CD4-positive, alpha-beta T cell treated with Interleukin-17A for 4 hours (primary cell): ENCODE measurements around the gene EFR3B.

Experiments
- DNase-seq: peaks from one replicate; pipeline ENCODE4 v3.0.0-alpha.2; 2020; ENCODE audit warnings: mixed read lengths

The EFR3B gene

GRCh38 chr2:25035537-25036220, 6.2 kb upstream of the EFR3B start:
- DNase-seq, result no peak

DNA sequence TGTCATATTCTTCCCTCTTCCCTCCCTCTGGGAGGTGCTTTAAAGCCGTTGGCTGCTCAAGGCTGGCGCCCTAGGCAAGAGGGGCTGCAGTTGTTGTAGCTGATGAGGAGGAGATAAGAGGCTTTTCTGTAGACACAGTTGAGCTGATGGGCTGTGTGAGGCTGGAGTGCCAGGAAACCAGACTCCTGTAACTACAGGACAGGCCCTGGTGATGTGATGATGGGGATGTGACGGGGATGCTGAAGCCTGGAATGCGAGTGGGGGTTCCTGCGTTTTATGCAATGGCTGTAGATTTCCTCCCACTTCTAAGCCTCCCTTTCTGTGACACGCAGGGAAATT, 5.7 kb upstream of the EFR3B start:
- DNase-seq, result no peak

DNA sequence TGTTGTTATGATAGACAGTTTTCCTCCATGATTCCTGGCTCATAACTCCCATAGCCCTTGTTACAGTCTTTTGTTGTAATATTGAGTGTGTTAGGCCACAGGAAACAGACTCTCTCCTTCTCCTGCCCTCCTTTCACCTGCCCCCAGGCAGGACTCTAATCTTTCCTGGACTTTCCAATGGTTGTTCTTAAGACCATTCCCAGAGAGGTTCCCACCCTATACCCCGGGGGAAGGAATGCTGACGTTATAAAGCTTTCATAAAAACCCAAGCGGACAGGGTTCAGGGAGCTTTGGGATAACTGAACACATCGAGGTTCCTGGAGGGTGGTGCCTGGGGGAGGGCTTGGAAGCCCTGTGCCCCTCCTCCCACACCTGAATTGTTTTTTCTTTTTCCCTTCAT, 2.8 kb upstream of the EFR3B start:
- DNase-seq, result no peak

DNA sequence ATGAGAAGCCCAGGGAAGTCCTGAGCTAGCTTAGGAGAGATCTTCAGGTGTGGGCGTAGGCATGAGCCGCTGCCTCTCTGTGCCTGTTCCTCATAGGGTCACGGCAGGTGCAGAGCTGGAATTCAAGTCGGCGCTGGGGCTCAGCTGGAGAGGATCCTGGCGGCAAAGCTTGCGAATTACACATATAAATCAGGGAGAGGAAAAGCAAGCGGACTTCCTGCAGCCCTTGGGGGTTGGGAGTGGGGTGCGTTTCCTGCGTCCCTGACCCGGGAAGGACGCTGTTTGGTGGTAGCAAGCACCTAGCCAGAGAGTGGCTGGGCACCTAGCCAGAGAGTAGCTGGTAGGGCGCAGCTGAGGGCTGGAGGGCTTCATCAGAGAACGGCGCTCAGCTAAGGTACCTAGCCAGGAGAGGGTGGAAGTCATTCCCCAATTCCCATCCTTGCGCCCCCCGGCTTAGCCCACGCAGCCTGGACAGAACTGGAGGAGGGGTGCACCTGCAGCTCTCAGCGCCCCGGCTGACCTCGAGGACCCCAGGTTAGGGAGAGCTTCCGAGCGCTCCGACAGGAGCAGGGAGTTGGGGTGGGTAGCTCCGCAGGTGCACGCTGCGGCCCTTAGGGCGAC, 459 bp upstream of the EFR3B start:
- peak; percentile 45 for DNase-seq

DNA sequence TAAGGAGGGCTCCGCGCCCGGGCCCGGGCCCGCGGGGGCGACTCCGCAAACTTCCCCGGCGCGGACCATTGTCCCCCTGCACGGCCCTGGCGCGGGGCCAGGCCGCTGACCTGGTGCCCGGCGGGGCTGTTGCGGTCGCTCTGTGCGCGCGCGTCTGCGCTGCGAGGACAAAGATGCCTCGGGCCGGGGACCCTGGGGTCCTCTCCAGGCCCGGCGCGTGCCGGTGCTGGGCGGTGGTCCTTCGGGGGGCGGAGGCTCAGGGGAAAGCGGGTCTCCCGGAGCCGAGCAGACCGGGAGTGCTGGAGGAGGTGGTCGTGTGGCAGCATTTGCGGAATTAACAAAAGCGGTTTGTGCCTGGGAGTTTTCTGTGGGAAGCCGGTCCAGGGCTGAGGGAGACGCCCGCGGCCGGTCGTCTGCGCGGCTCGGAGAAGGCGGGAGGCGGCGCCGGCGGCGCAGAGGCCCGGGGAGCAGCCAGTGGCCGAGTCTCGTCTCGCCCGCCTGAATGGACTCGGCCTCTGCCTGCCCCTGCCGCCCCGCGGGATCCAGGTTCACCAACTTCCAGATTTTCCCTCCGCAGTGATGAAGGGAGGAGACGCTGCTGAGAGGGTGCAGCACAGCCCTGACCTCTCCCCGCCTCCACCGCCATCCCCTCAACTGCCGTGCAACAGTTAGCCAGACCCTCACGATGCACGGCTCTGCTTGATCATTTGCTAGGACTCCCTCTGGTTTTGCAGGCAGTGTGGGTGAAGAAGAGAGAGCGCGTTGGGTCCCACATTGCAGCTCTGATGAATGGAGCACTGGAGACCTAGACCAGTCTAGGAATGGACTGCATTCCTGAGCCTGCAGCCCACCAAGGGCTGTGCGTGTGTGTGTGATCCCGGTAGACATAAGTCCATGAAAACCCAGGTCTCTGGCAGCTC, 705 bp downstream of the EFR3B start:
- DNase-seq, result peak; percentile 15

GRCh38 chr2:25043241-25043867, 1.5 kb downstream of the EFR3B start:
- DNase-seq, result peak; percentile 54

- no peak for DNase-seq
Observed at GRCh38 chr2:25044011-25044410, 2.1 kb downstream of the EFR3B start.

GRCh38 chr2:25044990-25045389, 3.1 kb downstream of the EFR3B start:
- no peak for DNase-seq

GRCh38 chr2:25049422-25049821, 7.5 kb downstream of the EFR3B start:
- no peak for DNase-seq

- DNase-seq, result no peak
Observed at GRCh38 chr2:25050128-25050527, 8.3 kb downstream of the EFR3B start.

- DNase-seq, result no peak
Observed at GRCh38 chr2:25053041-25053440, 11.2 kb downstream of the EFR3B start.

- no peak for DNase-seq
Observed at GRCh38 chr2:25054720-25055119, 12.8 kb downstream of the EFR3B start.

DNA sequence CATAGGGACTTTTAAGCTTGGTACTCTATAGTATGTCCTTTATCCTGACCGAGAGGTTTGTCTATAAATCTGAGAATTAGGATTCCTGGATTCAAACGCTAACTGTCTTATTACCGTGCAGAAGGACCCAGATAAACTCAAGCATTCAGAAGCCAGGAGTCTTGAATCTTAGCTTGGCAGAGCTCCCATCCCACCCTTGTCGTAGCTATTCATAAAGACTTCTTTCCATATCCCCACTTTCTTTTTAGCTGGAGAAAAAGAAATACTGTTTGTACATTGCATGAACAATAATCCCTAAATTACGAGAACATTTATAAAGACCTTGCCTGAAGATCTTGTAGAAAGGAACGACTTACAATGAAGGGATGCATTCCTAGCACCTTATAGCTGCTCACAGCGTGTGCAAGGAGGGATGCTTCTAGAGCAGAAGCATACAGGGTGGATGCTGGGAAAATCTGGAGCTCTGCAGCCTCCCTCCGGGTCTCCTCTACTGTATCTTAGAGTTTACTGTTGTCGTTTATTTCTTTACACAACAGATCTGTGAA, 13.6 kb downstream of the EFR3B start:
- no peak for DNase-seq

DNA sequence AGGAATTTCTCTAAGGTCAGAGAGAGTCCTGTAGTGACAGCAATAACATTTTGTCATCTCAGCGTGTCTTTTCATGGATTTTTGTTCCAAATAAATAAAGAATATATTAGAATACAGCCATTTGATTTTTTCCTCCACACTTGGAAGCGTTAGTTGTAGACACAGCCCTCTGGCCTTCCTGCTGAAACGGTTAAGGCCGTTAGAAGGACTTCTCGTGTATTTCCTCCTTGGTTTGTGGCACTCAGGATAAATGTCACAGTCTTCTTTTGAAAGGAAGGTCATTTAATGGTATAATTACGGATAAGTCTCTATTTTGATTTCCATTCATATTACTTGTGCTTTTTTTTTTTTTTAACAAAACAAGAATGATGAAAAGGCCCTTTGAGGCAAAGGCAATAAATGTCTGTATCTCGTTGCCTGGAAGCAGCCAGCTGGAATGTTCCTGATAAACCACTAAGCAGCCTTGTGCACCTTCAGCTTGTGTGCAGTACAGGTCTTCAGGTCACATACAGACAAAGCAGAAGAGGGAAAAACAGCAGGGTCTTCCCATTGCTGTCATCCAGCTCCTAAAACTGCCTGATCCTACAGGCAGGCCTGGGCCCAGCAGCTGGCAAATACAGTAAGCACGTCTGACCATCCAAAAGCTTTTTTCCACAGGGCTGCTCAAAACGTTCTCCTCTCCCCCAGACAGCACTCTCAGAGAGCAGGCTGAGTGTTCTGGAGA, 14.4 kb downstream of the EFR3B start:
- no peak for DNase-seq

GRCh38 chr2:25062511-25062917, 20.6 kb downstream of the EFR3B start:
- DNase-seq, result no peak

DNA sequence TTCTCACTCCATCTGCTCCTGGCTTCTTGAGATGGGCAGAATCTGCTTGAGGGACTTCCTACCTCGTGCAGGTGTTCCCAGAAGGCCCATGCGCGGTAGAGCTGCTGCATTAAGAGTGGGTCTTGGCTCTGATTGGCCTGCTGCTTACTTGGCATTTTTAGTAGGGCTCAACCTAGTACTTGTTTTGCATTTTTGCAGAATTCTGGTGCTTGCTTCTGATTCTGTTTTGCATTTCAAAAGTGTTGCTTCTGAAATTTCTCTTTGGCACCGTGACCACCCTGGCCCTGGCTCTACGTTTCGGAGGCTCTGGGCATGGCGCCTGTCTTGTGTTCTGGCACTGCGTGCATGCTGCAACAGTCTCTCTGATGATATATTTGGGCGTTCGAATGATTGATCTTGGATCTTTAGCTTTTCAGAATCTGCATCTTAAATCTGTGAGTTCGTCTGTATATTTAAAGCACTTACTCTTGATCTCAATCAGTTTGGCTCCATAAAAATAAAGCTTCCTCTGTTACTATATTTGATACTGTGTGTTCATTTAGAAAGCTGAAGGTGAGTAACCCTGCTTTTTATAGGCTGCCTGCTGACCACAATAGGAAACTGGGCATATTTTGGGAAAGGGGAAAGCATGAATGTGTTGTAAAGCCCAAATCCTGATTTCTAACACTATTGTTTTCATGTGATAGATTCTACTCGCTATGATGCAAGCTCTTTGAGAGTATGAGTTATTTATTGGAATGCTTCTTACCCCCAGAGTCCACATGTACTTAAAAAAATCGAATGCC, 22.2 kb downstream of the EFR3B start:
- no peak for DNase-seq

GRCh38 chr2:25065768-25066167, 23.9 kb downstream of the EFR3B start:
- DNase-seq, result no peak

DNA sequence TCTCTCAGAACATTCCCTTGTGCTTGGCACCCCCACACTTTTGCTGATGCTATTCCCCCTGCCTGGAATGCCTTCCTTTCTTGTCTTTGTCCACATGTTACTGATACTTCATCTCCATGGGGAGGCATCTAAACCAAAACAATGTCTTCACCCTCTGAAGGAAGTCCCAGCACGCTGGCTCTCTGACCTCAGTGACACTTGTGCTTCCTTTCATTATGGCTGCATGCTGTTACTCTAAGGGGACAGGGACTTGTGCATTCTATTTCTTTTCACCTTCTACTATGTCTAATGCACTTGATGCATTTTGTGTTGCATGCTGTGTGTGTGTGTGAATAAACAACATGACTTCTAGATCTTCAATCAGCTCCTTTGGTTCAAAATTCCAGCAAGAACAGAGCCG, 24.6 kb downstream of the EFR3B start:
- no peak for DNase-seq

GRCh38 chr2:25068217-25068616, 26.3 kb downstream of the EFR3B start:
- no peak for DNase-seq

DNA sequence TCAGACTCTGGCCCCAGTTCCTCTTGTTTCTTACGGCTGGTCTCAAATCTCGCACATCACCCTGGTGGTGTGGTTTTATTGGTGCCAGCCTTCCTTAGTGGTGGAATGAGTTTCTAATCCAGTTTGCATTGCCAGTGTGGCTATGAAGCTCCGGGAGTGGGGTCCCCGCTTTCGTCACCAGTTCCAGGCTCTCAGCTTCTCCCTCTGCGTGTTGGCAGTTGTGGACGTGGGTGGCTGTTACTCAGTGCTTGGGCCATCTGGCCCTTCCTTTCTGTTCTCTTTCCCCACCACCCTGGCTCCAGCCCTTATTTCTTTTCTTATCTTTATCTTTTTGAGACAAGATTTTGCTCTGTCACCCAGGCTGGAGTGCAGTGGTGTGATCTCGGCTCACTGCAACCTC, 30.1 kb downstream of the EFR3B start:
- DNase-seq, result no peak

DNA sequence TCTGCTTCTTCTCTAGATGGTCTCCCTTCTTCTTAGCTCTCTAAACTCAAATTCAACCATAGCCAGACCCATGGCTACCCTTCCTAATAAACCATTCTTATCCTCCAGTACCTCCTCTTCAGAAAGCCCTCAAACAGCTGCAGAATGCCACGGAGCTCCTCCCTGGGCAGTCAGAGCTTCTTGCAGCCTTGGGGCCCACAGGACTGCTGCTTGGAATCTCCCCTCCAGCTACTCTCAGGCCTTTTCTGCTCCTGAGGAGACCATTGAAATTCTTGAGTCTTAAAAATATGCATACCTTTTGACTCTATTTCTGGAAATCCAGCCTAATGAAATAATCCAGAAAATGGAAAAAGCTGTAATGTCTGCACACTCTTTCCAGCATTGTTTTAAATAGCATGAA, 30.7 kb downstream of the EFR3B start:
- DNase-seq, result no peak

DNA sequence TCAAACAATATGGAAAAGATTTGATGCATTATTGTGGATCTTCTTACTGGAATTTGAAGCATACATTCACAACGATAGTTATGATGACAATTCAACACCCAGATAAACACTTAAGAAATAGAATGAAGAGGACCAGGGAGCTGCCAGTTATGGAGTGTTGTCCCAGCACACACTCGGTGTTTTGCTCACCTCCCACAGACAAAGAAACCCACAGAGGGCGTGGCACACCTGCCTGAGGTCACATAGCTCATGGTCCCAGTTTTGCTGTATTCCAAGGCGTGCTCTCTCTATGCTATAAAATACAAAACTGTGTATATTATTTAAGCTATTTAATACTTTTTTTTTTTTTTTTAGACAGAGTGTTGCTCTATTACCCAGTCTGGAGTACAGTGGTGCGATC, 31.1 kb downstream of the EFR3B start:
- no peak for DNase-seq
